ENCODE measurements around the gene ZNF136. TPM values are rescaled to one million over a fixed set of nuclear protein-coding genes. Genes with fewer than 3 reads are reported as not detected.

Gene ZNF136
- total and polyA plus RNA-seq, 2 donors from 2014 or later: 4.6 to 14.4 TPM

- H3K27me3 ChIP-seq (ENCODE audit: control insufficient read depth, insufficient read depth, low read length): no peaks in the 10 kb centered on the region
- H3K4me1 ChIP-seq (ENCODE audit: control insufficient read depth in 2 of 3, insufficient read depth in 2 of 3, low read depth in 1 of 3, low read length in 3 of 3): no peaks in the 10 kb centered on the region
- peaks cover 0 to 3% (median 2%) of the 10 kb centered on the region in 3 donors for H3K9me3 ChIP-seq (ENCODE audit: control insufficient read depth in 2 of 3, insufficient read depth in 1 of 3, low read length in 3 of 3)
- no peak overlapping the region for H3K9ac ChIP-seq (ENCODE audit: low read length in 3 of 3)
- DNase-seq (no peak), FAIRE-seq (no peak)
- H3K36me3 ChIP-seq (ENCODE audit: control insufficient read depth in 2 of 3, insufficient read depth in 3 of 3, low read length in 3 of 3): no peaks in the 10 kb centered on the region
- intact Hi-C loops (cut with DNase I): no loop called here
- no peak overlapping the region for H3K4me3 ChIP-seq (ENCODE audit: low read length in 3 of 3)
- no peak overlapping the region for H3K27ac ChIP-seq (ENCODE audit: low read depth in 2 of 2, low read length in 2 of 2)
- TF ChIP-seq CTCF (IDR thresholded peaks at IDR 0.05; ENCODE audit: borderline replicate concordance, extremely low read depth, insufficient read depth): no peak
Measured at GRCh38 chr19:12222980-12223630, 60.2 kb downstream of the ZNF136 start.

- intact Hi-C loops (cut with DNase I): no loop called here
- no peak for FAIRE-seq
- TF ChIP-seq CTCF (IDR thresholded peaks at IDR 0.05; ENCODE audit: borderline replicate concordance, extremely low read depth, insufficient read depth): no peak
Measured at GRCh38 chr19:12224676-12225075, 61.8 kb downstream of the ZNF136 start.

GRCh38 chr19:12229990-12230389, 67.1 kb downstream of the ZNF136 start:
- TF ChIP-seq CTCF (IDR thresholded peaks at IDR 0.05; ENCODE audit: borderline replicate concordance, extremely low read depth, insufficient read depth): no peak
- no peak for FAIRE-seq

More at GRCh38 chr19:12224676-12225075, 61.8 kb downstream of the ZNF136 start:
- no peak overlapping the region for H3K27ac ChIP-seq (ENCODE audit: low read depth in 2 of 2, low read length in 2 of 2)
- DNase-seq: no peak
- no peak overlapping the region for H3K4me3 ChIP-seq (ENCODE audit: low read length in 3 of 3)
- no peak overlapping the region for H3K9ac ChIP-seq (ENCODE audit: low read length in 3 of 3)
- no peaks in the 10 kb centered on the region for H3K36me3 ChIP-seq (ENCODE audit: control insufficient read depth in 2 of 3, insufficient read depth in 3 of 3, low read length in 3 of 3)
- H3K4me1 ChIP-seq (ENCODE audit: control insufficient read depth in 2 of 3, insufficient read depth in 2 of 3, low read depth in 1 of 3, low read length in 3 of 3): no peaks in the 10 kb centered on the region
- H3K27me3 ChIP-seq (ENCODE audit: control insufficient read depth, insufficient read depth, low read length): no peaks in the 10 kb centered on the region
- H3K9me3 ChIP-seq (ENCODE audit: control insufficient read depth in 2 of 3, insufficient read depth in 1 of 3, low read length in 3 of 3): no peaks in the 10 kb centered on the region

More at GRCh38 chr19:12229990-12230389, 67.1 kb downstream of the ZNF136 start:
- H3K9me3 ChIP-seq (ENCODE audit: control insufficient read depth in 2 of 3, insufficient read depth in 1 of 3, low read length in 3 of 3): no peaks in the 10 kb centered on the region
- no peak overlapping the region for H3K9ac ChIP-seq (ENCODE audit: low read length in 3 of 3)
- no peak for DNase-seq
- H3K4me1 ChIP-seq (ENCODE audit: control insufficient read depth in 2 of 3, insufficient read depth in 2 of 3, low read depth in 1 of 3, low read length in 3 of 3): peaks cover 0 to 3% (median 0%) of the 10 kb centered on the region in 3 donors
- no peaks in the 10 kb centered on the region for H3K27me3 ChIP-seq (ENCODE audit: control insufficient read depth, insufficient read depth, low read length)
- no peak overlapping the region for H3K4me3 ChIP-seq (ENCODE audit: low read length in 3 of 3)
- peaks cover 0 to 7% (median 0%) of the 10 kb centered on the region in 3 donors for H3K36me3 ChIP-seq (ENCODE audit: control insufficient read depth in 2 of 3, insufficient read depth in 3 of 3, low read length in 3 of 3)
- H3K27ac ChIP-seq (ENCODE audit: low read depth in 2 of 2, low read length in 2 of 2): no peak overlapping the region
- intact Hi-C loops (cut with DNase I): no loop called here
